ENCODE measurements around the gene TJP3. TPM values are rescaled to one million over a fixed set of nuclear protein-coding genes. Genes with fewer than 3 reads are reported as not detected.

Gene TJP3
- total RNA-seq, 2 donors from 2014 or later = 1.5 to 8.6 TPM

GRCh38 chr19:3780786-3781304 is 72.7 kb downstream of the TJP3 start:
- Mint-ChIP-seq H3K4me1 (peaks cover 4% of the 10 kb centered on the region), H3K27ac (no peak overlapping the region), H3K9me3 (peaks cover 7% of the 10 kb centered on the region), H3K27me3 (peaks cover 3% of the 10 kb centered on the region), H3K36me3 (ENCODE audit: low read depth) (peaks cover 14% of the 10 kb centered on the region), H3K4me3 (no peak overlapping the region)
- ATAC-seq (replicated peaks) = no peak

GRCh38 chr19:3781603-3782002 is 73.4 kb downstream of the TJP3 start:
- peaks cover 3% of the 10 kb centered on the region for H3K27me3 Mint-ChIP-seq
- ATAC-seq (replicated peaks) = no peak
- H3K27ac Mint-ChIP-seq = no peak overlapping the region

GRCh38 chr19:3782330-3782729 is 74.1 kb downstream of the TJP3 start:
- Mint-ChIP-seq H3K9me3 (peaks cover 7% of the 10 kb centered on the region), H3K27me3 (peaks cover 3% of the 10 kb centered on the region), H3K36me3 (ENCODE audit: low read depth) (peaks cover 14% of the 10 kb centered on the region), H3K4me1 (peaks cover 4% of the 10 kb centered on the region), H3K27ac (no peak overlapping the region), H3K4me3 (no peak overlapping the region)
- ATAC-seq (replicated peaks) = no peak

More at GRCh38 chr19:3781603-3782002, 73.4 kb downstream of the TJP3 start:
- H3K4me3 Mint-ChIP-seq = no peak overlapping the region
- peaks cover 7% of the 10 kb centered on the region for H3K9me3 Mint-ChIP-seq
- H3K36me3 Mint-ChIP-seq (ENCODE audit: low read depth) = peaks cover 14% of the 10 kb centered on the region
- H3K4me1 Mint-ChIP-seq = peaks cover 4% of the 10 kb centered on the region

GRCh38 chr19:3782903-3783302 is 74.7 kb downstream of the TJP3 start:
- peaks cover 7% of the 10 kb centered on the region for H3K9me3 Mint-ChIP-seq
- peaks cover 14% of the 10 kb centered on the region for H3K36me3 Mint-ChIP-seq (ENCODE audit: low read depth)
- peaks cover 3% of the 10 kb centered on the region for H3K27me3 Mint-ChIP-seq
- H3K27ac Mint-ChIP-seq = no peak overlapping the region
- no peak overlapping the region for H3K4me3 Mint-ChIP-seq
- H3K4me1 Mint-ChIP-seq = peaks cover 4% of the 10 kb centered on the region
- ATAC-seq (replicated peaks) = no peak

GRCh38 chr19:3783660-3784584 is 75.7 kb downstream of the TJP3 start:
- Mint-ChIP-seq H3K27me3 (peaks cover 3% of the 10 kb centered on the region), H3K4me3 (peak overlapping the region; percentile 69), H3K27ac (no peak overlapping the region), H3K9me3 (peaks cover 7% of the 10 kb centered on the region), H3K4me1 (peaks cover 4% of the 10 kb centered on the region), H3K36me3 (ENCODE audit: low read depth) (peaks cover 14% of the 10 kb centered on the region)
- peak; percentile 48 for ATAC-seq (replicated peaks)

GRCh38 chr19:3784607-3785450 is 76.6 kb downstream of the TJP3 start:
- Mint-ChIP-seq H3K27me3 (peaks cover 3% of the 10 kb centered on the region), H3K9me3 (peaks cover 7% of the 10 kb centered on the region), H3K4me3 (peak overlapping the region; percentile 69), H3K27ac (no peak overlapping the region), H3K4me1 (peaks cover 4% of the 10 kb centered on the region), H3K36me3 (ENCODE audit: low read depth) (peaks cover 14% of the 10 kb centered on the region)
- no peak for ATAC-seq (replicated peaks)

- H3K4me1 Mint-ChIP-seq = peaks cover 4% of the 10 kb centered on the region
- no peak overlapping the region for H3K27ac Mint-ChIP-seq
- ATAC-seq (replicated peaks) = peak; percentile 39
- H3K4me3 Mint-ChIP-seq = peak overlapping the region; percentile 69
- H3K36me3 Mint-ChIP-seq (ENCODE audit: low read depth) = peaks cover 14% of the 10 kb centered on the region
- peaks cover 3% of the 10 kb centered on the region for H3K27me3 Mint-ChIP-seq
- H3K9me3 Mint-ChIP-seq = peaks cover 7% of the 10 kb centered on the region
These were observed 77.3 kb downstream of the TJP3 start for GRCh38 chr19:3785451-3785937.

GRCh38 chr19:3785938-3786824 is 78.0 kb downstream of the TJP3 start, which contains the start of gene MATK:
Gene MATK (minus strand): TSS chr19:3786381. CDS start chr19:3785135, 1,246 bp downstream.
- H3K4me1 Mint-ChIP-seq = peaks cover 4% of the 10 kb centered on the region
- no peak within 1 kb of the TSS for H3K27ac Mint-ChIP-seq
- H3K27me3 Mint-ChIP-seq = peaks cover 3% of the 10 kb centered on the region

GRCh38 chr19:3788996-3789778 is 81.0 kb downstream of the TJP3 start:
- Mint-ChIP-seq H3K36me3 (ENCODE audit: low read depth) (no peaks in the 10 kb centered on the region), H3K9me3 (no peaks in the 10 kb centered on the region), H3K4me3 (no peak overlapping the region), H3K4me1 (peaks cover 4% of the 10 kb centered on the region), H3K27ac (no peak overlapping the region), H3K27me3 (peaks cover 3% of the 10 kb centered on the region)
- ATAC-seq (replicated peaks) = no peak

More at GRCh38 chr19:3785938-3786824, 78.0 kb downstream of the TJP3 start, which contains the start of gene MATK:
- ATAC-seq (replicated peaks) = peak; percentile 49
- H3K36me3 Mint-ChIP-seq (ENCODE audit: low read depth) = peaks cover 14% of the 10 kb centered on the region
- H3K9me3 Mint-ChIP-seq = peaks cover 7% of the 10 kb centered on the region
- H3K4me3 Mint-ChIP-seq = peak within 1 kb of the TSS; percentile 69

GRCh38 chr19:3790209-3790734 is 82.1 kb downstream of the TJP3 start:
- Mint-ChIP-seq H3K27me3 (no peaks in the 10 kb centered on the region), H3K4me3 (no peak overlapping the region), H3K36me3 (ENCODE audit: low read depth) (no peaks in the 10 kb centered on the region), H3K9me3 (no peaks in the 10 kb centered on the region), H3K27ac (no peak overlapping the region), H3K4me1 (no peaks in the 10 kb centered on the region)
- ATAC-seq (replicated peaks) = no peak

GRCh38 chr19:3790941-3791340 is 82.8 kb downstream of the TJP3 start:
- Mint-ChIP-seq H3K4me1 (no peaks in the 10 kb centered on the region), H3K27ac (no peak overlapping the region), H3K36me3 (ENCODE audit: low read depth) (no peaks in the 10 kb centered on the region), H3K9me3 (no peaks in the 10 kb centered on the region), H3K27me3 (no peaks in the 10 kb centered on the region), H3K4me3 (no peak overlapping the region)
- ATAC-seq (replicated peaks) = no peak

- Mint-ChIP-seq H3K4me1 (peaks cover 5% of the 10 kb centered on the region), H3K27me3 (no peaks in the 10 kb centered on the region), H3K4me3 (no peak overlapping the region), H3K36me3 (ENCODE audit: low read depth) (no peaks in the 10 kb centered on the region), H3K27ac (no peak overlapping the region), H3K9me3 (peaks cover 7% of the 10 kb centered on the region)
- no peak for ATAC-seq (replicated peaks)
These were observed 83.9 kb downstream of the TJP3 start for GRCh38 chr19:3792114-3792513.

GRCh38 chr19:3793799-3794198 is 85.6 kb downstream of the TJP3 start:
- H3K4me1 Mint-ChIP-seq = peaks cover 10% of the 10 kb centered on the region
- no peaks in the 10 kb centered on the region for H3K27me3 Mint-ChIP-seq
- H3K27ac Mint-ChIP-seq = no peak overlapping the region
- ATAC-seq (replicated peaks) = no peak
- no peak overlapping the region for H3K4me3 Mint-ChIP-seq
- no peaks in the 10 kb centered on the region for H3K36me3 Mint-ChIP-seq (ENCODE audit: low read depth)
- peaks cover 7% of the 10 kb centered on the region for H3K9me3 Mint-ChIP-seq
